Keratinocyte (primary cell): ENCODE measurements around the gene PROM1.

ENCODE experiments used
- CTCF ChIP-seq, 3 experiments: IDR thresholded peaks in 1 of 3; conservative IDR thresholded peaks in 1 of 3; optimal IDR thresholded peaks in 1 of 3; 2 replicates in 2 of 3; 3 replicates in 1 of 3; pipeline versions ENCODE3 to v1.5.1; 2011; ENCODE audit warnings: low read length in 3 of 3, mild to moderate bottlenecking in 3 of 3, moderate library complexity in 2 of 3, control low read depth in 1 of 3, inconsistent platforms in 1 of 3; ENCODE audit not compliant: insufficient read depth in 2 of 3; ENCODE audit errors: extremely low read depth in 1 of 3
- EZH2 ChIP-seq: IDR thresholded peaks from one replicate; pipeline ENCODE4 v1.6.1; 2012; ENCODE audit warnings: inconsistent platforms, mild to moderate bottlenecking, low read length, moderate library complexity

GRCh38 chr4:16129336-16129735 is 45.5 kb upstream of the PROM1 start:
- TF ChIP-seq CTCF (optimal IDR thresholded peaks at IDR 0.05 in 1 of 3, IDR thresholded peaks at IDR 0.05 in 1 of 3, conservative IDR thresholded peaks at IDR 0.05 in 1 of 3; ENCODE audit: extremely low read depth in 1 of 3, insufficient read depth in 2 of 3, low read length in 3 of 3): no peak
- no peak for TF ChIP-seq EZH2
